WTC11 (cell line): ENCODE measurements around the gene CHST15.

ENCODE experiments used
- ELF4 ChIP-seq: sonication (generic); formaldehyde crosslinking; IDR thresholded peaks from 2 replicates; pipeline ENCODE4 v1.8.1; 2022; ENCODE audit warnings: low read depth, mild to moderate bottlenecking, moderate library complexity, missing genetic modification reagents
- FOXK1 ChIP-seq: sonication (generic); formaldehyde crosslinking; IDR thresholded peaks from 2 replicates; pipeline ENCODE4 v1.8.0; 2022; ENCODE audit warnings: mild to moderate bottlenecking, moderate library complexity, missing genetic modification reagents
- GABPB1 ChIP-seq: sonication (generic); formaldehyde crosslinking; IDR thresholded peaks from 2 replicates; pipeline ENCODE4 v1.8.1; 2023; ENCODE audit warnings: mild to moderate bottlenecking, missing genetic modification reagents
- GTF2I ChIP-seq: fragments of 250-450 bp; sonication (Bioruptor Pico); conservative IDR thresholded peaks from 2 replicates; pipeline ENCODE4 v1.4.0; 2021; ENCODE audit warnings: mild to moderate bottlenecking
- MXD4 ChIP-seq: fragments of 250-450 bp; sonication (Bioruptor Pico); IDR thresholded peaks from 2 replicates; pipeline ENCODE4 v1.8.0; 2021; ENCODE audit warnings: mild to moderate bottlenecking, moderate library complexity, borderline replicate concordance
- NFYB ChIP-seq: sonication (generic); formaldehyde crosslinking; conservative IDR thresholded peaks from 2 replicates; pipeline ENCODE4 v1.8.0; 2022; ENCODE audit warnings: low read depth, missing genetic modification reagents
- NR1H2 ChIP-seq: sonication (generic); formaldehyde crosslinking; IDR thresholded peaks from 2 replicates; pipeline ENCODE4 v1.9.0; 2021; ENCODE audit warnings: mild to moderate bottlenecking, moderate library complexity, missing genetic modification reagents
- NR3C1 ChIP-seq: sonication (generic); formaldehyde crosslinking; conservative IDR thresholded peaks from 2 replicates; pipeline ENCODE4 v1.8.1; 2023; ENCODE audit warnings: low read depth, mild to moderate bottlenecking, missing genetic modification reagents
- RELA ChIP-seq: sonication (generic); formaldehyde crosslinking; IDR thresholded peaks from 2 replicates; pipeline ENCODE4 v1.8.1; 2022; ENCODE audit warnings: missing genetic modification reagents, mild to moderate bottlenecking, borderline replicate concordance
- SOX15 ChIP-seq: fragments of 250-450 bp; sonication (Bioruptor Pico); IDR thresholded peaks from 2 replicates; pipeline ENCODE4 v1.9.0; 2021; ENCODE audit warnings: mild to moderate bottlenecking
- ZNF396 ChIP-seq: fragments of 250-450 bp; sonication (Bioruptor Pico); IDR thresholded peaks from 2 replicates; pipeline ENCODE4 v1.8.0; 2021; ENCODE audit warnings: mild to moderate bottlenecking, moderate library complexity, borderline replicate concordance
- TF ChIP-seq, protein P1 (sequence below): fragments of 200-600 bp; IDR thresholded peaks from 2 replicates; pipeline ENCODE4 v1.8.0; 2022; ENCODE audit warnings: antibody characterized with exemption
- TF ChIP-seq, protein P2 (sequence below): sonication (generic); formaldehyde crosslinking; IDR thresholded peaks from 2 replicates; pipeline ENCODE4 v1.8.0; 2022; ENCODE audit warnings: mild to moderate bottlenecking, missing genetic modification reagents
- TF ChIP-seq, protein P3 (sequence below): sonication (generic); formaldehyde crosslinking; IDR thresholded peaks from 2 replicates; pipeline ENCODE4 v1.8.1; 2023; ENCODE audit warnings: mild to moderate bottlenecking, moderate library complexity, missing genetic modification reagents

DNA sequence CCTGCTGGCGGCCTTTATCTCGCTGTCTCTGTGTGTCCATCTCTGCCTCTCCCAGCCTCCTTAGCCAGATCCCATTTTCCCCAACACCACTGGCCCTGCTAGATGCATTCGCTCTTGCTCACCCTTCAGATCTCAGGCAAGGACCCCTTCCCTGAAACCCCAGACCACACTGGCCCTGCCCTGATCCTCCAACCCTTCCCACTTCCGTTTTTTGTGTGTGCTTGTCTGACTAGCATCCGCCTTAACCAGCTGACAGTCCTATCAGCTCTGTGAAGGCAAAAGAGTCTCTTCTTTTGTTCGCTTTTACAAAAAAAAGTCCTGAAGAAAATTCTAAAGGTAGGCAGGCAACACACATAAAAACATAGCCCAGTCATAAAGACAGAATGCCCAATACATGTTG is 28.7 kb downstream of the CHST15 start:
- TF ChIP-seq MXD4 (CRISPR knock-in tag) (no peak), NR1H2 (CRISPR knock-in tag) (no peak), ELF4 (CRISPR knock-in tag) (no peak), FOXK1 (no peak), RELA (CRISPR knock-in tag) (no peak), GABPB1 (no peak), SOX15 (CRISPR knock-in tag) (no peak), NR3C1 (CRISPR knock-in tag) (no peak), NFYB (CRISPR knock-in tag) (no peak), ZNF396 (no peak), GTF2I (no peak)
- TF ChIP-seq, protein P1, sequence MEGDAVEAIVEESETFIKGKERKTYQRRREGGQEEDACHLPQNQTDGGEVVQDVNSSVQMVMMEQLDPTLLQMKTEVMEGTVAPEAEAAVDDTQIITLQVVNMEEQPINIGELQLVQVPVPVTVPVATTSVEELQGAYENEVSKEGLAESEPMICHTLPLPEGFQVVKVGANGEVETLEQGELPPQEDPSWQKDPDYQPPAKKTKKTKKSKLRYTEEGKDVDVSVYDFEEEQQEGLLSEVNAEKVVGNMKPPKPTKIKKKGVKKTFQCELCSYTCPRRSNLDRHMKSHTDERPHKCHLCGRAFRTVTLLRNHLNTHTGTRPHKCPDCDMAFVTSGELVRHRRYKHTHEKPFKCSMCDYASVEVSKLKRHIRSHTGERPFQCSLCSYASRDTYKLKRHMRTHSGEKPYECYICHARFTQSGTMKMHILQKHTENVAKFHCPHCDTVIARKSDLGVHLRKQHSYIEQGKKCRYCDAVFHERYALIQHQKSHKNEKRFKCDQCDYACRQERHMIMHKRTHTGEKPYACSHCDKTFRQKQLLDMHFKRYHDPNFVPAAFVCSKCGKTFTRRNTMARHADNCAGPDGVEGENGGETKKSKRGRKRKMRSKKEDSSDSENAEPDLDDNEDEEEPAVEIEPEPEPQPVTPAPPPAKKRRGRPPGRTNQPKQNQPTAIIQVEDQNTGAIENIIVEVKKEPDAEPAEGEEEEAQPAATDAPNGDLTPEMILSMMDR, result no peak
- TF ChIP-seq, protein P2, sequence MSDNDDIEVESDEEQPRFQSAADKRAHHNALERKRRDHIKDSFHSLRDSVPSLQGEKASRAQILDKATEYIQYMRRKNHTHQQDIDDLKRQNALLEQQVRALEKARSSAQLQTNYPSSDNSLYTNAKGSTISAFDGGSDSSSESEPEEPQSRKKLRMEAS (CRISPR knock-in tag), result no peak
- TF ChIP-seq, protein P3, sequence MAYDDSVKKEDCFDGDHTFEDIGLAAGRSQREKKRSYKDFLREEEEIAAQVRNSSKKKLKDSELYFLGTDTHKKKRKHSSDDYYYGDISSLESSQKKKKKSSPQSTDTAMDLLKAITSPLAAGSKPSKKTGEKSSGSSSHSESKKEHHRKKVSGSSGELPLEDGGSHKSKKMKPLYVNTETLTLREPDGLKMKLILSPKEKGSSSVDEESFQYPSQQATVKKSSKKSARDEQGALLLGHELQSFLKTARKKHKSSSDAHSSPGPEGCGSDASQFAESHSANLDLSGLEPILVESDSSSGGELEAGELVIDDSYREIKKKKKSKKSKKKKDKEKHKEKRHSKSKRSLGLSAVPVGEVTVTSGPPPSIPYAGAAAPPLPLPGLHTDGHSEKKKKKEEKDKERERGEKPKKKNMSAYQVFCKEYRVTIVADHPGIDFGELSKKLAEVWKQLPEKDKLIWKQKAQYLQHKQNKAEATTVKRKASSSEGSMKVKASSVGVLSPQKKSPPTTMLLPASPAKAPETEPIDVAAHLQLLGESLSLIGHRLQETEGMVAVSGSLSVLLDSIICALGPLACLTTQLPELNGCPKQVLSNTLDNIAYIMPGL (CRISPR knock-in tag), result no peak
